Stimulated activated CD8-positive, alpha-beta memory T cell treated with anti-CD3 and anti-CD28 coated beads, Interleukin-15, amount 100 ng/mL, for 24 hours (primary cell): ENCODE data around the gene ROBO4.

Experiments used
- DNase-seq: peaks from one replicate; pipeline ENCODE4 v3.0.0-alpha.2; 2020; ENCODE audit warnings: low read depth

ROBO4 gene

GRCh38 chr11:124872741-124873140 is 24.9 kb downstream of the ROBO4 start:
- no peak for DNase-seq

- DNase-seq: no peak
These were observed 25.4 kb downstream of the ROBO4 start for GRCh38 chr11:124872280-124872679.

- no peak for DNase-seq
These were observed 27.2 kb downstream of the ROBO4 start for GRCh38 chr11:124870430-124870829.

- no peak for DNase-seq
These were observed 27.7 kb downstream of the ROBO4 start for GRCh38 chr11:124869856-124870387.

GRCh38 chr11:124869331-124869730 is 28.3 kb downstream of the ROBO4 start:
- DNase-seq: no peak

GRCh38 chr11:124868331-124869274 is 29.1 kb downstream of the ROBO4 start:
- no peak for DNase-seq

GRCh38 chr11:124867700-124868099 is 30.0 kb downstream of the ROBO4 start:
- DNase-seq: no peak

- peak; percentile 27 for DNase-seq
These were observed 31.5 kb downstream of the ROBO4 start for GRCh38 chr11:124865902-124866851.

GRCh38 chr11:124865181-124865901 is 32.3 kb downstream of the ROBO4 start, which contains the start of gene ROBO3:
Gene ROBO3, plus strand, starts transcription at chr11:124865432. Its CDS starts 146 bp downstream, at chr11:124865578.
- no peak for DNase-seq

- DNase-seq: no peak
These were observed 32.8 kb downstream of the ROBO4 start for GRCh38 chr11:124864892-124865180.

- no peak for DNase-seq
These were observed 33.3 kb downstream of the ROBO4 start for GRCh38 chr11:124864176-124864891.

- DNase-seq: no peak
These were observed 33.9 kb downstream of the ROBO4 start for GRCh38 chr11:124863826-124864165.

- no peak for DNase-seq
These were observed 34.4 kb downstream of the ROBO4 start for GRCh38 chr11:124863137-124863825.

GRCh38 chr11:124861670-124862069 is 36.0 kb downstream of the ROBO4 start:
- no peak for DNase-seq

GRCh38 chr11:124859171-124859570 is 38.5 kb downstream of the ROBO4 start:
- DNase-seq: no peak

- DNase-seq: no peak
These were observed 51.5 kb downstream of the ROBO4 start for GRCh38 chr11:124846070-124846673.

GRCh38 chr11:124844664-124845079 is 53.0 kb downstream of the ROBO4 start:
- DNase-seq: no peak

GRCh38 chr11:124843616-124843910 is 54.1 kb downstream of the ROBO4 start:
- DNase-seq: no peak

GRCh38 chr11:124842305-124842704 is 55.4 kb downstream of the ROBO4 start:
- DNase-seq: no peak

- no peak for DNase-seq
These were observed 55.8 kb downstream of the ROBO4 start for GRCh38 chr11:124841840-124842239.
